MM.1S (cell line): ENCODE data around the gene APBB2.

Source experiments
- CTCF ChIP-seq: fragments of 300-600 bp; sonication (generic); IDR thresholded peaks from 2 replicates; pipeline ENCODE4 v1.5.1; 2016; ENCODE audit warnings: antibody characterized with exemption, low read length, mixed read lengths
- EZH2phosphoT487 ChIP-seq: fragments of 300-600 bp; sonication (generic); IDR thresholded peaks from 2 replicates; pipeline ENCODE4 v1.6.1; 2018; ENCODE audit warnings: antibody characterized with exemption, low read length

GRCh38 chr4:41150401-41150800 is 63.9 kb downstream of the APBB2 start:
- TF ChIP-seq CTCF = no peak
- no peak for TF ChIP-seq EZH2phosphoT487
